B cell (primary cell): ENCODE results near the gene DENND1A.

ENCODE experiments used
- CTCF ChIP-seq: fragments of 200-600 bp; IDR thresholded peaks from one replicate; pipeline ENCODE4 v1.8.0; 2022; ENCODE audit warnings: antibody characterized with exemption, mild to moderate bottlenecking
- EZH2 ChIP-seq: IDR thresholded peaks from 2 replicates; pipeline ENCODE4 v1.6.1; 2012; ENCODE audit warnings: borderline replicate concordance, low read depth, mild to moderate bottlenecking, moderate library complexity, low read length; ENCODE audit not compliant: insufficient read depth, poor library complexity, severe bottlenecking

- TF ChIP-seq CTCF, result no peak
- TF ChIP-seq EZH2, result no peak
These were observed 448.6 kb downstream of the DENND1A start for GRCh38 chr9:123481209-123481865.
